GM12878 (cell line): ENCODE measurements around the gene SIDT2. TPM values are rescaled to one million over a fixed set of nuclear protein-coding genes. Genes with fewer than 3 reads are reported as not detected.

ENCODE experiments used
- ATAC-seq: fragments of 200-7000 bp; cut with Tn5 transposase; 3 replicates; pipeline ENCODE4 v1.9.1; 2020; ENCODE audit warnings: mild to moderate bottlenecking, moderate library complexity
- BruUV-seq: library from RNA; stranded (reverse); fragments of 400-500 nt; replicated peaks from 2 replicates; lab custom pipeline; 2021; lab: Mats Ljungman, UMichigan
- CTCF ChIA-PET: fragments of 300-600 bp; sonication (Branson Sonifier 250); formaldehyde crosslinking; extraction: SDS; loops from one replicate; lab custom pipeline; 2021; ENCODE audit warnings: inconsistent platforms; lab: Yijun Ruan, JAX
- POLR2A ChIA-PET: fragments of 350-600 bp; formaldehyde crosslinking; extraction: SDS; loops from one replicate; lab custom pipeline; 2021; ENCODE audit warnings: inconsistent platforms; lab: Charles Lee
- RAD21 ChIA-PET: fragments of 300-600 bp; sonication (Branson Sonifier 250); formaldehyde crosslinking; loops from one replicate; lab custom pipeline; 2023; ENCODE audit warnings: antibody characterized with exemption; ENCODE audit not compliant: unreplicated experiment; lab: Charles Lee
- SMC1A ChIA-PET: fragments of 300-600 bp; sonication (Branson Sonifier 250); formaldehyde crosslinking; loops from one replicate; lab custom pipeline; 2023; ENCODE audit not compliant: unreplicated experiment, uncharacterized antibody; lab: Charles Lee
- DNase-seq: peaks from one replicate; pipeline ENCODE4 v3.0.0-alpha.2; 2011; ENCODE audit warnings: low read depth, low spot score
- FAIRE-seq: peaks from 3 replicates; lab custom pipeline; 2011; peaks lifted over from hg19 to GRCh38; lab: Jason Lieb, UNC
- H2AFZ ChIP-seq: 2 replicates; pipeline ENCODE4 v1.6.0; 2011; ENCODE audit warnings: low read depth, low read length, control low read depth; ENCODE audit not compliant: control insufficient read depth
- H3K27ac ChIP-seq: 2 replicates; pipeline ENCODE4 v1.5.1; 2011; ENCODE audit warnings: control low read depth; ENCODE audit not compliant: control insufficient read depth, insufficient read depth
- H3K27me3 ChIP-seq, 2 experiments: replicated peaks in 1 of 2; 2 replicates each; pipeline versions ENCODE4 v1.6.0 to v1.6.1; 2011; ENCODE audit warnings: low read length in 1 of 2; ENCODE audit not compliant: control insufficient read depth in 2 of 2, insufficient read depth in 2 of 2
- H3K36me3 ChIP-seq, 2 experiments: 2 replicates each; pipeline ENCODE4 v1.5.1; 2011; ENCODE audit warnings: low read length in 1 of 2; ENCODE audit not compliant: control insufficient read depth in 2 of 2, insufficient read depth in 2 of 2
- H3K4me1 ChIP-seq: 2 replicates; pipeline ENCODE4 v1.6.1; 2011; ENCODE audit warnings: mild to moderate bottlenecking, low read length, moderate library complexity, mixed read lengths; ENCODE audit not compliant: control insufficient read depth, insufficient read depth
- H3K4me2 ChIP-seq: 2 replicates; pipeline ENCODE4 v1.6.0; 2011; ENCODE audit warnings: control low read depth; ENCODE audit not compliant: control insufficient read depth, insufficient read depth
- H3K4me3 ChIP-seq: fragments of 200-600 bp; sonication (generic); 2 replicates; pipeline ENCODE4 v1.5.1; 2016
- H3K79me2 ChIP-seq: 2 replicates; pipeline ENCODE4 v1.6.0; 2011; ENCODE audit warnings: low read length; ENCODE audit not compliant: control insufficient read depth, insufficient read depth
- H3K9ac ChIP-seq: 2 replicates; pipeline ENCODE4 v1.8.0; 2011; ENCODE audit warnings: low read length, control low read depth, mixed read lengths; ENCODE audit not compliant: control insufficient read depth, insufficient read depth
- H3K9me3 ChIP-seq: replicated peaks from 3 replicates; pipeline ENCODE4 v1.5.1; 2011; ENCODE audit warnings: mild to moderate bottlenecking, low read length; ENCODE audit not compliant: control insufficient read depth, insufficient read depth
- H4K20me1 ChIP-seq: 2 replicates; pipeline ENCODE4 v1.6.0; 2011; ENCODE audit not compliant: control insufficient read depth, insufficient read depth
- IKZF2 ChIP-seq, 2 experiments: fragments of 450-650 bp; IDR thresholded peaks; 2 replicates each; pipeline ENCODE4 v1.6.1; 2017; ENCODE audit warnings: mild to moderate bottlenecking in 2 of 2, moderate library complexity in 2 of 2
- JUNB ChIP-seq: IDR thresholded peaks from 2 replicates; pipeline ENCODE4 v1.6.1; 2016; ENCODE audit warnings: antibody characterized with exemption, mild to moderate bottlenecking
- KDM1A ChIP-seq: fragments of 200-600 bp; sonication (generic); IDR thresholded peaks from 2 replicates; pipeline ENCODE4 v1.6.1; 2016; ENCODE audit warnings: borderline replicate concordance
- MTA2 ChIP-seq: fragments of 450-650 bp; IDR thresholded peaks from 2 replicates; pipeline ENCODE4 v1.6.1; 2016; ENCODE audit warnings: low read depth, mild to moderate bottlenecking, moderate library complexity
- NR2F1 ChIP-seq: fragments of 450-650 bp; conservative IDR thresholded peaks from 2 replicates; pipeline ENCODE4 v1.6.1; 2017; ENCODE audit warnings: mild to moderate bottlenecking
- SPI1 ChIP-seq: IDR thresholded peaks from 2 replicates; pipeline ENCODE4 v1.6.1; 2011; ENCODE audit warnings: low read depth, mild to moderate bottlenecking, low read length, moderate library complexity, borderline replicate concordance; ENCODE audit not compliant: insufficient read depth
- SRF ChIP-seq, 2 experiments: IDR thresholded peaks; 2 replicates each; pipeline ENCODE4 v1.6.1; 2011; ENCODE audit warnings: low read depth in 2 of 2, low read length in 2 of 2, mild to moderate bottlenecking in 1 of 2, moderate library complexity in 1 of 2
- YY1 ChIP-seq: IDR thresholded peaks from 2 replicates; pipeline ENCODE4 v1.6.1; 2011; ENCODE audit warnings: low read depth, mild to moderate bottlenecking, low read length
- WGBS: methylation state at CpG from one replicate; pipeline ENCODE4 v1.1.6; 2016; ENCODE audit warnings: low lambda C conversion rate; ENCODE audit not compliant: insufficient replicate concordance, insufficient coverage; ENCODE audit errors: missing lambda C conversion rate; 5-methylcytosine and 5-hydroxymethylcytosine counted together
- in situ Hi-C: fragments of 300-500 bp; cut with MboI; formaldehyde crosslinking; loops from 9 replicates; pipeline ENCODE4 v1.14.3; 2018; ENCODE audit warnings: mixed read lengths
- intact Hi-C: fragments of 100-400 bp; cut with micrococcal nuclease; formaldehyde crosslinking; loops from one replicate; pipeline ENCODE4 v1.14.2; 2022; ENCODE audit not compliant: unreplicated experiment
- polyA plus RNA-seq, 11 experiments: library from polyadenylated mRNA; depleted of rRNA in 4 of 11; unstranded in 6 of 11; stranded (reverse) in 5 of 11; fragments of >200 nt; fragmentation: Nextera tagmentation in 4 of 11; fragmentation: Illumina TruSeq in 1 of 11; extraction: Ambion mirVana in 4 of 11; extraction: Trizol in 1 of 11; gene quantifications; 1 replicate in 1 of 11; 2 replicates in 10 of 11; pipeline versions ENCODE4 v1.2.1 to v1.2.3, GENCODE V29; 2011 to 2016; ENCODE audit warnings: inconsistent platforms in 2 of 11, missing spikeins in 2 of 11, low read depth in 1 of 11
- total RNA-seq, 4 experiments: library from RNA; depleted of rRNA in 3 of 4; stranded (reverse); fragments of >200 nt in 3 of 4; fragmentation: Illumina TruSeq in 1 of 4; extraction: Trizol in 1 of 4; gene quantifications; 2 replicates each; pipeline versions ENCODE4 v1.2.1 to v1.2.3, GENCODE V29; 2013 to 2021
- TF ChIP-seq, protein P1 (sequence below): IDR thresholded peaks from 2 replicates; pipeline ENCODE4 v1.6.1; 2011; ENCODE audit warnings: low read depth, low read length, improper control_type of control experiment, borderline replicate concordance

SIDT2 gene
- total and polyA plus RNA-seq, 10 of the 15 experiments (the other 5 are each of a cell fraction or from before 2014, with no cell fraction given) = 4.9 to 23.9 (median 10.3) TPM

DNA sequence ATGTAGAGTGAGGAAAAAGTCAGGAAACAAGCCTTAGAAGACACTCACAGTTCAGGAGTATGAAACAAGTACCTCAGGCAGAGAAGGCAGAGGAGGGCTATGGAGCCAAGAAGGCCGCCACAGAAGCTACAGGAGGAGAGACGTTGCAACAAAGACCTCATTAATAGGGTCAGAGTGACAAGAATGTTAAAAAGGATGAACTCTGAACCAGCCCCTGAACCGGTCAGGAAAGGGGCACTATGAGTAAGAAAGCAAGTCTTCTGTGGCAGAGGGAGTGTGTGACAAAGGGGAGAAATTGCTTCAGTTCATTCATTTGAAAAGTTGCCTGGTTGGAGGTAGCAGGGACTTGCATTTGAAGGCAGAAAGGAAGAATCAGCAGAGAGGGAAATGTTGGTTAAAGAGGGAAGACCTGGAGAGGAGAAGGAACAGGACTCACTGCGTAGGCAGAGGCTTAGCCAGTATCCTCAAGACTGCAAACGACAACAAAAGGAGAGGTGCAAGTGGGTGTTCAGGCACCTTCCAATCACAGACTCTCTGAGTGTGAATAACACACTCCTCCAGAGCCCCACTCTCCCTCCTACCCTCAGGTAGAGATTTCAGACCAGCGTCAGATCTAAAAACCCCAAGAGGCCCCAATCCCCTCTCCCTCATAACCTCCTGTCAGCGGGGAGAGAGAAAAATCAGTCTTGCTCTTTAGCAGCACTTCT, 36.0 kb downstream of the SIDT2 start:
- Histone ChIP-seq H3K4me2 (no peak overlapping the region), H3K79me2 (no peaks in the 10 kb centered on the region), H3K9ac (no peak overlapping the region), H3K27me3 (no peaks in the 10 kb centered on the region), H3K36me3 (peaks cover 14 to 35% of the 10 kb centered on the region in 2 experiments), H3K27ac (no peak overlapping the region), H3K4me1 (no peaks in the 10 kb centered on the region; the same call in 1 of the 2 replicates), H3K9me3 (no peaks in the 10 kb centered on the region), H4K20me1 (no peaks in the 10 kb centered on the region), H2AFZ (no peak overlapping the region), H3K4me3 (no peak overlapping the region)
- FAIRE-seq (no peak), DNase-seq (no peak), ATAC-seq (no peak)
- SMC1A ChIA-PET = interaction anchor here (0.7 to 1.5 kb wide), 2 partner anchors 13 to 35 kb away, joined by 3 to 5 read pairs; no protein-coding TSS in a partner anchor
- in situ Hi-C loops (no loop called here), intact Hi-C loops (no loop called here)
- 85% methylated on average over 7 of the region's 7 CpGs for whole genome bisulfite sequencing
- no TSS peak for BruUV-seq
- POLR2A ChIA-PET = interaction anchor here (0.5 to 0.6 kb wide), 3 partner anchors 53 to 721 kb away, joined by 4 to 6 read pairs (median 4); no protein-coding TSS in a partner anchor
- no peak for TF ChIP-seq YY1
- no peak for TF ChIP-seq NR2F1
- TF ChIP-seq IKZF2 (IDR thresholded peaks at IDR 0.05) = no peak
- no peak for TF ChIP-seq SPI1
- TF ChIP-seq, protein P1, sequence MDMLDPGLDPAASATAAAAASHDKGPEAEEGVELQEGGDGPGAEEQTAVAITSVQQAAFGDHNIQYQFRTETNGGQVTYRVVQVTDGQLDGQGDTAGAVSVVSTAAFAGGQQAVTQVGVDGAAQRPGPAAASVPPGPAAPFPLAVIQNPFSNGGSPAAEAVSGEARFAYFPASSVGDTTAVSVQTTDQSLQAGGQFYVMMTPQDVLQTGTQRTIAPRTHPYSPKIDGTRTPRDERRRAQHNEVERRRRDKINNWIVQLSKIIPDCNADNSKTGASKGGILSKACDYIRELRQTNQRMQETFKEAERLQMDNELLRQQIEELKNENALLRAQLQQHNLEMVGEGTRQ = no peak
- TF ChIP-seq JUNB = no peak
- TF ChIP-seq SRF (IDR thresholded peaks at IDR 0.05; ENCODE audit: low read depth in 2 of 2, low read length in 2 of 2) = no peak
- no peak for TF ChIP-seq KDM1A
- no peak for TF ChIP-seq MTA2
- RAD21 ChIA-PET = no interaction called here
- CTCF ChIA-PET = interaction anchor here (2.1 kb wide), 2 partner anchors 12 to 34 kb away, joined by 7 to 8 read pairs; no protein-coding TSS in a partner anchor
